PFSK-1 (cell line): ENCODE measurements around the gene RHOA.

ENCODE experiments used
- POLR2AphosphoS5 ChIP-seq: IDR thresholded peaks from 2 replicates; pipeline ENCODE4 v1.6.1; 2012; ENCODE audit warnings: low read depth, mild to moderate bottlenecking, control low read depth, low read length, moderate library complexity
- TAF1 ChIP-seq: IDR thresholded peaks from 2 replicates; pipeline ENCODE4 v1.6.1; 2012; ENCODE audit warnings: low read length, control low read depth, borderline replicate concordance; ENCODE audit not compliant: insufficient read depth
- TF ChIP-seq, protein P1 (sequence below), 2 experiments: IDR thresholded peaks; 2 replicates each; pipeline versions ENCODE4 v1.6.1 to v1.8.0; 2011 to 2012; ENCODE audit warnings: low read depth in 2 of 2, low read length in 2 of 2, control low read depth in 1 of 2, inconsistent platforms in 1 of 2, mild to moderate bottlenecking in 1 of 2, moderate library complexity in 1 of 2; ENCODE audit not compliant: insufficient read depth in 1 of 2

DNA sequence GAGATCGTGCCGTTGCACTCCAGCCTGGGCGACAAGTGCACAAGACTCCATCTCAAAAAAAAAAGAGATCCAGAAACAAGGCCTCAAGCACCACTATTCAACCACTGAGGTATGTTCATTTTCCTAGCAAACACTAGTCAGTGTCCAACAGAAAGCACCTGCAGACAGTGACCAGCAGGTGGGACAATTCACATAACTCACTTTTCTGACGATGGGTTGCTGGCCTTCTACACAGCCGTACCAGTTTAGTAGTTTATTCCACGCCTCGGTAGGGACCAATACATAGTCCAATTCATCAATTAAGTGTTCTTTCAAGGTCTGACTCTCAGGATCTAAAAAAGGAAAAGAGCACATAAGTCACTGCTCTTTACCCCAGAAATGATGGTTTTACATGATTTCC lies 84.3 kb downstream of the RHOA start:
- TF ChIP-seq POLR2AphosphoS5: no peak
- no peak for TF ChIP-seq TAF1
- TF ChIP-seq, protein P1, sequence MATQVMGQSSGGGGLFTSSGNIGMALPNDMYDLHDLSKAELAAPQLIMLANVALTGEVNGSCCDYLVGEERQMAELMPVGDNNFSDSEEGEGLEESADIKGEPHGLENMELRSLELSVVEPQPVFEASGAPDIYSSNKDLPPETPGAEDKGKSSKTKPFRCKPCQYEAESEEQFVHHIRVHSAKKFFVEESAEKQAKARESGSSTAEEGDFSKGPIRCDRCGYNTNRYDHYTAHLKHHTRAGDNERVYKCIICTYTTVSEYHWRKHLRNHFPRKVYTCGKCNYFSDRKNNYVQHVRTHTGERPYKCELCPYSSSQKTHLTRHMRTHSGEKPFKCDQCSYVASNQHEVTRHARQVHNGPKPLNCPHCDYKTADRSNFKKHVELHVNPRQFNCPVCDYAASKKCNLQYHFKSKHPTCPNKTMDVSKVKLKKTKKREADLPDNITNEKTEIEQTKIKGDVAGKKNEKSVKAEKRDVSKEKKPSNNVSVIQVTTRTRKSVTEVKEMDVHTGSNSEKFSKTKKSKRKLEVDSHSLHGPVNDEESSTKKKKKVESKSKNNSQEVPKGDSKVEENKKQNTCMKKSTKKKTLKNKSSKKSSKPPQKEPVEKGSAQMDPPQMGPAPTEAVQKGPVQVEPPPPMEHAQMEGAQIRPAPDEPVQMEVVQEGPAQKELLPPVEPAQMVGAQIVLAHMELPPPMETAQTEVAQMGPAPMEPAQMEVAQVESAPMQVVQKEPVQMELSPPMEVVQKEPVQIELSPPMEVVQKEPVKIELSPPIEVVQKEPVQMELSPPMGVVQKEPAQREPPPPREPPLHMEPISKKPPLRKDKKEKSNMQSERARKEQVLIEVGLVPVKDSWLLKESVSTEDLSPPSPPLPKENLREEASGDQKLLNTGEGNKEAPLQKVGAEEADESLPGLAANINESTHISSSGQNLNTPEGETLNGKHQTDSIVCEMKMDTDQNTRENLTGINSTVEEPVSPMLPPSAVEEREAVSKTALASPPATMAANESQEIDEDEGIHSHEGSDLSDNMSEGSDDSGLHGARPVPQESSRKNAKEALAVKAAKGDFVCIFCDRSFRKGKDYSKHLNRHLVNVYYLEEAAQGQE (IDR thresholded peaks at IDR 0.05; ENCODE audit: insufficient read depth in 1 of 2, low read depth in 2 of 2, low read length in 2 of 2): no peak
